HUES64 (cell line): Measurements from ENCODE around the gene AK2.
"Not testable (repeated sequence)": the region's sequence is repeated elsewhere in the genome, so short reads cannot be mapped to it uniquely, and the experiment has no call there.

Experiments used
- H3K27ac ChIP-seq: 2 replicates; pipeline ENCODE4 v1.7.0; 2013; ENCODE audit warnings: low read depth, low read length, inconsistent platforms
- H3K27me3 ChIP-seq: 2 replicates; pipeline ENCODE4 v1.6.1; 2013; ENCODE audit warnings: mild to moderate bottlenecking, low read length; ENCODE audit not compliant: insufficient read depth
- H3K36me3 ChIP-seq: 2 replicates; pipeline ENCODE4 v1.6.1; 2013; ENCODE audit warnings: mild to moderate bottlenecking, low read length; ENCODE audit not compliant: insufficient read depth
- H3K4me1 ChIP-seq: 2 replicates; pipeline ENCODE4 v1.6.1; 2013; ENCODE audit warnings: mild to moderate bottlenecking, low read length, moderate library complexity; ENCODE audit not compliant: insufficient read depth
- H3K4me3 ChIP-seq: 2 replicates; pipeline ENCODE4 v1.5.1; 2013; ENCODE audit warnings: mild to moderate bottlenecking, low read length, moderate library complexity
- H3K9ac ChIP-seq: 2 replicates; pipeline ENCODE4 v1.6.1; 2013; ENCODE audit warnings: mild to moderate bottlenecking, low read depth, low read length
- H3K9me3 ChIP-seq: 2 replicates; pipeline ENCODE4 v1.6.1; 2013; ENCODE audit warnings: low read depth, low read length; ENCODE audit not compliant: insufficient read depth
- WGBS: fragments of 150-250, 120-280 bp; methylation state at CpG from one replicate; pipeline ENCODE4 v1.1.7; 2013; ENCODE audit warnings: missing lambda C conversion rate; 5-methylcytosine and 5-hydroxymethylcytosine counted together

The AK2 gene

DNA sequence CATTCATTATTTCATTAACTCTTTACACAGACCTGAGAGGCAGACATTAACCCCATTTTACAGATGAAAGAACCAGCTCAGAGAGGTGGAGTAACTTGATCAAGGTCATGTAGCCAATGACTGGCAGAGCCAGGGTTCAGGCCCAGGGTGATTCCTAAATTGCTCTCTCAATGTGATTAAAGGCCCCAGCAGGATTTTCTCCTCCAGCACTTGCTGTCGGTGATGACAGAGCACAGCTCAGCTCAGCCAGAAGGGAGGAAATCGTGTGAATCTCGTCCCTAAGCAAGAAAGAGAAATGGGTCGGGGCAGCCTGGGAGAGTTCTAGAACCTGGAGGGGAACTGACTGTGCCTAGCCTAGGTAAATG is 52.6 kb downstream of the AK2 start:
- Histone ChIP-seq H3K27ac (no peak overlapping the region), H3K9ac (no peak overlapping the region), H3K9me3 (no peaks in the 10 kb centered on the region), H3K27me3 (no peaks in the 10 kb centered on the region), H3K36me3 (no peaks in the 10 kb centered on the region), H3K4me1 (peaks cover 23% of the 10 kb centered on the region), H3K4me3 (no peak overlapping the region)
- 37% methylated on average over 4 of the region's 4 CpGs for WGBS

DNA sequence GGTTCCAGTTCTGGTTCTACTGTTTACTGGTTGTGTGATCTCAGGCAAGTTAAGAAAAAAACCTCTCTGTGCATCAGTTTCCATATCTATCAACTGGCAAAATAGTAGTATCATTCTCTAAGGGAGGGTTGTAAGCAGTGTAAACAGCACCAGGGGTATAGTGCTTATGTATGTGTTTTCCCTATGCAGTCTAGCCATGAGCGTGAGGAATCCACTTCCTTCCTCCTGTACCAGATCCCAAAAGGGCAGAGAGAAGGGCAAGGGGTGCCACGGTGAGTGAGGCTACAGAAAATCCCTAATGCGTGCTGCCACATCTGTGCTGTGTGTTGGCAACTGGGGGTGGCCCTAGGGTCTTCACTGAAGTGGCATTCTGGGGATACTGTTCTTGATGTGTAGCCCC is 53.7 kb downstream of the AK2 start:
- Histone ChIP-seq H3K27me3 (no peaks in the 10 kb centered on the region), H3K9ac (no peak overlapping the region), H3K4me3 (no peak overlapping the region), H3K9me3 (no peaks in the 10 kb centered on the region), H3K4me1 (peaks cover 21% of the 10 kb centered on the region), H3K27ac (no peak overlapping the region), H3K36me3 (no peaks in the 10 kb centered on the region)
- WGBS, result 92% methylated on average over 3 of the region's 3 CpGs

DNA sequence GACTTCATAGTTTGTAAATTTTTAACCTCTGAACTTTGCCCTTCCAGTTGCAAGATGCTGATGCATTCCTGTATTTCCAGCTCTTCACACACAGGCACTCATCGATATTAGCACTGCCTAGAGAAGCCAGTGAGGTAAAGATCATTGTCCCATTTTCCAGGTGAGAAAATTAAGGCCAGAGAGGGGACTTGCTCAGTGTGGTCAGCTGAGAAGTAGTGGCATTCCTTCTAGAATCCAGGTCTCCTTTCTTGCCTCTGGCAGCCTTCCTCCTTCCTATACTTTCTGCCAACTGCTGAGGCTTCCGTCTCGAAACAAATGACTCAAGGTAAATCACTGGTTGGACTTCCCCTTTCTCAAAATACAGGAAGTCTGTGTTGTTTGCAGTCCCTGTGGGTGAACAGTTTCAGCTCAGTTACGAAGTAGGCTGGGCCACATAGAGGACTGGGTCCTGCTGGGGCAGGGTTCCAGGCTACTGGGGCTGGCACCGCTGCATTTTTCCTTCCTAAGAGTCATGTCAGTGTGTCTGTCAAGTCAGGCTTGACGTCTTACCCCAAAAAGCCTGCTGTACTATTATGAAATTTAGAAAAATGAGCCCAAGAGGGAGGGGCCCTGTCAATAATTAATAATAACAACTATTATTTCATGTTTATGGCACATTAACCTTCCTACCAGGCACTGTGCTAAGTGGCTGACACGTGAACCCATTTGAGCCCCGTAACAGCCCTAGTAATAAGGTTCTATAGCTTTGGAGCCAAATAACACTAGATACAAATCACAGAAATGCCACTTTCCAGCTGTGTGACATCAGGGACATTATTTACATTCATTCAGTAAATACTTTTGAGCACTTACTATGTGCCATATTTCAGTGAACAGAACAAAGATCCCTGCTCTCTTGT is 55.4 kb downstream of the AK2 start:
- H3K36me3 ChIP-seq, result no peaks in the 10 kb centered on the region
- no peak overlapping the region for H3K4me3 ChIP-seq
- H3K27me3 ChIP-seq, result no peaks in the 10 kb centered on the region; the same call in 1 of the 2 replicates
- peak overlapping the region; percentile 56 for H3K27ac ChIP-seq
- H3K4me1 ChIP-seq, result peaks cover 24% of the 10 kb centered on the region
- H3K9me3 ChIP-seq, result no peaks in the 10 kb centered on the region
- WGBS, result 63% methylated on average over 8 of the region's 8 CpGs
- H3K9ac ChIP-seq, result no peak overlapping the region

DNA sequence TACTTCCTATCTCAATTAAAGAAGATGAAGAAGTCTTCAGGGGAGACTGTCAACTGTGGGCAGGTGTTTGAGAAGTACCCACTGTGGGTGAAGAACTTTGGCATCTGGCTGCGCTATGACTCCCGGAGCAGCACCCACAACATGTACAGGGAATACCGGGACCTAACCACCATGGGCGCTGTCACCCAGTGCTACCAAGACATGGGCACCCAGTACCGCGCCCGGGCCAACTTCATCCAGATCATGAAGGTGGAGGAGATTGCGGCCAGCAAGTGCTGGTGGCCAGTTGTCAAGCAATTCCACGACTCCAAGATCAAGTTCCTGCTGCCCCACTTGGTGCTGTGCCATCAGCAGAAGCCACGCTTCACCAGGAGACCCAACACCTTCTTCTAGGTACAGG is 56.6 kb downstream of the AK2 start:
- Histone ChIP-seq H3K9ac (no peak overlapping the region), H3K27ac (no peak overlapping the region), H3K4me1 (peaks cover 24% of the 10 kb centered on the region), H3K27me3 (no peaks in the 10 kb centered on the region; the same call in 1 of the 2 replicates), H3K4me3 (no peak overlapping the region), H3K9me3 (0 out of 2 replicates have a peak, but pooled peaks cover 2% of the 10 kb centered on the region), H3K36me3 (no peaks in the 10 kb centered on the region)
- WGBS, result 97% methylated on average over 10 of the region's 10 CpGs

DNA sequence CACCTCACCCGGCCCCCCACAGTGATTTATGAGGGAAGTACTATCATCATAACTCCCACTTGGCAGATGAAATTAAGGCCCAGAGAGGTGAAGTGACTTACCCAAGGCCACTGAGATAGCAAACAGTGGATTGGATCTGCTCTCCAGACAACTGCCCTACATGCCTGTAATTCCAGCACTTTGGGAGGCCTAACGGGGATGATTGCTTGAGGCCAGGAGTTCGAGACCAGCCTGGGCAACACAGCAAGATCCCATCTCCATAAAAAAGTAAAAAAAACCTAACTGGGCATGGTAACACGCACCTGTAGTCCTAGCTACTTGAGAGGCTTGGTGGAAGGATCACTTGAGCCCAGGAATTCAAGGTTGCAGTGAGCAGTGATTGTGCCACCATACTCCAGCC is 57.8 kb downstream of the AK2 start:
- no peaks in the 10 kb centered on the region for H3K36me3 ChIP-seq
- no peaks in the 10 kb centered on the region; the same call in 1 of the 2 replicates for H3K27me3 ChIP-seq
- H3K9ac ChIP-seq, result no peak overlapping the region
- H3K4me1 ChIP-seq, result peaks cover 16% of the 10 kb centered on the region
- 0 out of 2 replicates have a peak, but pooled peaks cover 2% of the 10 kb centered on the region for H3K9me3 ChIP-seq
- 89% methylated on average over 4 of the region's 4 CpGs for WGBS
- H3K4me3 ChIP-seq, result no peak overlapping the region
- no peak overlapping the region for H3K27ac ChIP-seq

DNA sequence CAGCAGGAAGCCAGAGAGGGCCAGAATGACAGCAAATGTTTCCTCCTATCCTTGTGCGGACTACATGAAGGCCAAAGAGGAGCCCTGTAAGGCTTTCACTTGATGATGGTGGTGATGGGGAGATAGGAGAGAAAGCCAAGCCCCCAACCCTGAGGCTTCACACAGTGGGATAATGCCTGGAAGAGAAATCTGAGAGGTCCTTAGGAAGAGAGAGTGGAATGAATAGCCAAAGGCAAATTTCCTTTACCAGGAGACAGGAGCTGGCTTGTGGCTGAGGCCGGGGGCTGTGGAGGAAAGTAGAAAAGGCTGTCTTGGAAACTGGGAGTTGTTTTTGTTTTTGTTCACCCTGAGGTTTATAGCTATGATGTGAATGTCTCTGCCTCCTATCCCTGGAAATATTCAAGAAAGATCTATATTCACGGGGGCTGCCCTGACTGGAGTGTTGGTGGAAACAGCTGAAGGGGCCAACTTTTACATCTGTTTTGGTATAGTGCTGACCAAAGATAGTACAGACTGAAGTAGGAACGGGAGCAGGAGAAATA is 59.1 kb downstream of the AK2 start:
- WGBS, result 74% methylated on average over 4 of the region's 4 CpGs
- no peak overlapping the region for H3K9ac ChIP-seq
- no peak overlapping the region for H3K27ac ChIP-seq
- peaks cover 16% of the 10 kb centered on the region for H3K4me1 ChIP-seq
- H3K27me3 ChIP-seq, result peaks cover 6% of the 10 kb centered on the region
- H3K9me3 ChIP-seq, result 0 out of 2 replicates have a peak, but pooled peaks cover 2% of the 10 kb centered on the region
- no peaks in the 10 kb centered on the region for H3K36me3 ChIP-seq
- no peak overlapping the region for H3K4me3 ChIP-seq

DNA sequence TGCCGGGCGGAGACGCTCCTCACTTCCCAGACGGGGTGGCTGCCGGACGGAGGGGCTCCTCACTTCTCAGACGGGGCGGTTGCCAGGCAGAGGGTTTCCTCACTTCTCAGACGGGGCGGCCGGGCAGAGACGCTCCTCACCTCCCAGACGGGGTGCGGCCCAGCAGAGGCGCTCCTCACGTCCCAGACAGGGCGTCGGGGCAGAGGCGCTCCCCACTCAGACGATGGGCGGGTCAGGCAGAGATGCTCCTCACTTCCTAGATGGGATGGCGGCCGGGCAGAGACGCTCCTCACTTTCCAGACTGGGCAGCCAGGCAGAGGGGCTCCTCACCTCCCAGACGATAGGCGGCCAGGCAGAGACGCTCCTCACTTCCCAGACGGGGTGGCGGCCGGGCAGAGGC is 61.6 kb downstream of the AK2 start:
- not testable (repeated sequence) for H3K9me3 ChIP-seq, H3K9ac ChIP-seq, H3K27ac ChIP-seq, H3K4me1 ChIP-seq, H3K4me3 ChIP-seq, H3K36me3 ChIP-seq
- WGBS, result 94% methylated on average over 25 of the region's 30 CpGs
- peaks cover 29% of the 10 kb centered on the region for H3K27me3 ChIP-seq

DNA sequence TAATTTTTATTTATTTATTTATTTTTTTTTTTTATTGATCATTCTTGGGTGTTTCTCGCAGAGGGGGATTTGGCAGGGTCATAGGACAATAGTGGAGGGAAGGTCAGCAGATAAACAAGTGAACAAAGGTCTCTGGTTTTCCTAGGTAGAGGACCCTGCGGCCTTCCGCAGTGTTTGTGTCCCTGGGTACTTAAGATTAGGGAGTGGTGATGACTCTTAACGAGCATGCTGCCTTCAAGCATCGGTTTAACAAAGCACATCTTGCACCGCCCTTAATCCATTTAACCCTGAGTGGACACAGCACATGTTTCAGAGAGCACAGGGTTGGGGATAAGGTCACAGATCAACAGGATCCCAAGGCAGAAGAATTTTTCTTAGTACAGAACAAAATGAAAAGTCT is 63.2 kb downstream of the AK2 start:
- WGBS, result no CpG with 5 or more reads among the region's 6 CpGs
- not testable (repeated sequence) for H3K36me3 ChIP-seq, H3K27ac ChIP-seq, H3K9ac ChIP-seq, H3K4me1 ChIP-seq, H3K9me3 ChIP-seq
- Histone ChIP-seq H3K27me3 (peaks cover 36% of the 10 kb centered on the region), H3K4me3 (peak overlapping the region; percentile 45; the same call in 1 of the 2 replicates)

DNA sequence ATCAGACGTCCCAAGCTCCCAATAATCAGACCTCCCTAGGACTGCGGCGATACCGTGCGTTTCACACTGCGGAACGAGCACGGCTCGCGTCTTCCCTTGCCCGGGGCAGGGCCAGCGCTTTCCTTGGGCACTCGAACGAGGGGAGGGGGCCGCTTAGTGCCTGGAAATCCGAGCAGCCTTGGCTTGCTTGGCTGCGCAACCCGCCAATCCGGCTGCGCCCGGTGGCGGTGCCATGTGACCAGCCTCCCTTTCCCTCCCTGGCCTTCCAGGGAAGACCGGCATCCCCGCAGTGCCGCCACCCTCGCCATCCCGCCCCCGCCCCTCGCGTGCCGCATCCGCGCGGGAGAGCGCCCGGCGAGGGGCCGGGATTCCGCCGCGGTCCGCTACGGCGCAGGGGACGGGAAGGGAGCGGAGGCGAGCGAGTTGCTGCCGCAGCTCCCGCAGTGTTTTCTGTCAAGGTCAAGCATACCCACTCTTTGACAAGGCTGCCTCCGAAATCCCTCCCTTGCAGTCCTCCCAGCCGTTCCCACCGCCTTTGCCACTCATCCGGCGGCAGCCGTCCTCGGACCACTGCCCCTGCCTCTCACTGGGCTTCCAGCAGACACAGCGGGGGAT is 63.8 kb downstream of the AK2 start:
- Histone ChIP-seq H3K4me3 (peak overlapping the region; percentile 45), H3K4me1 (peaks cover 3% of the 10 kb centered on the region; the same call in 1 of the 2 replicates), H3K9me3 (0 out of 2 replicates have a peak, but pooled peaks cover 2% of the 10 kb centered on the region), H3K36me3 (no peaks in the 10 kb centered on the region), H3K9ac (peak overlapping the region; percentile 70), H3K27ac (no peak overlapping the region), H3K27me3 (peaks cover 41% of the 10 kb centered on the region)
- under 1% methylated on average over 57 of the region's 58 CpGs for WGBS

DNA sequence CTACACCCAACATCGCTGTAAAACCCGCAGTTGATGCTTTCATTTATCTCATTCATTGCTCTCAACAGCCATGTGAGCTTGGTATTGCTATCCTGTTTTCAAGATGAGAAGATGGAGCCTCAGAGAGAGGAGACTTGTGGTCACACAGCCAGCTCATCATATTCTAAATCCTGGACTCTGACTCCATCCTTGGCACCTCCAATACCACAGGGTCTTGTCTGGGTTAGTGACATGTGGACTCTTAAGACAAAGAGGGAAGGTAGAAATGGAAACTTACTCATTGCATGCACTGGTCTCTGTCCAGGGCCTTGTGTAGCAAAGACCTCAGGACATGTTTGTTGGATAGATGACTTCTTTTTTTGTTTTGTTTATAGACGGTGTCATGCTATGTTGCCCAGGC is 65.1 kb downstream of the AK2 start:
- H3K9ac ChIP-seq, result no peak overlapping the region
- 0 out of 2 replicates have a peak, but pooled peaks cover 2% of the 10 kb centered on the region for H3K9me3 ChIP-seq
- H3K27me3 ChIP-seq, result peaks cover 45% of the 10 kb centered on the region
- H3K36me3 ChIP-seq, result no peaks in the 10 kb centered on the region
- no peak overlapping the region for H3K27ac ChIP-seq
- no peak overlapping the region for H3K4me3 ChIP-seq
- no peaks in the 10 kb centered on the region for H3K4me1 ChIP-seq
- 91% methylated on average over 3 of the region's 3 CpGs for WGBS

DNA sequence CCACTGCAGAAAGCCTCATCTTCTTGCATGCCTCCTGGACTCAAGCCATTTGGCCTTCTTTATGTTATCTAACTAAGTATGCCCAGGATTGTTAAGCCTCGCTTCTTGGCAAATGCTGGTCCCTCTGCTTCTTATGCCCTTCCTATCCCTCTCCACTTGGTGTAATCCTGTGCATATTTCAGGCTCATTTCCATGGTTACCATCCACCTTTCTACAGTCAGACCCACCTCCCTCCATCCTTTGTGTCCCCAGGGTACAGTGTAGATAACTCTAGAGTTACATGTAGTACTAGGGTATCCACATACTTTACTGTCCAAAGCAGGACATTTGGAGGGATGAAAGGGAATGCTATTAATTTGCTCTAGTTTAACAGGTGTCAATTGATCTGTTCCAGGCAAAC is 65.5 kb downstream of the AK2 start:
- peaks cover 45% of the 10 kb centered on the region for H3K27me3 ChIP-seq
- no peak overlapping the region for H3K9ac ChIP-seq
- 0 out of 2 replicates have a peak, but pooled peaks cover 2% of the 10 kb centered on the region for H3K9me3 ChIP-seq
- WGBS, result 98% methylated on average over 1 of the region's 1 CpG
- H3K4me1 ChIP-seq, result no peaks in the 10 kb centered on the region
- no peak overlapping the region for H3K27ac ChIP-seq
- H3K4me3 ChIP-seq, result no peak overlapping the region
- no peaks in the 10 kb centered on the region for H3K36me3 ChIP-seq
